HG02623 (cell line): ENCODE results near the gene USP16.
"Not testable (repeated sequence)": the region's sequence is repeated elsewhere in the genome, so short reads cannot be mapped to it uniquely, and the experiment has no call there.

ENCODE experiments used
- ATAC-seq: cut with Tn5 transposase; IDR thresholded peaks from one replicate; pipeline ENCODE4 v1.9.1; 2021; ENCODE audit warnings: moderate library complexity; ENCODE audit not compliant: unreplicated experiment

USP16 gene

DNA sequence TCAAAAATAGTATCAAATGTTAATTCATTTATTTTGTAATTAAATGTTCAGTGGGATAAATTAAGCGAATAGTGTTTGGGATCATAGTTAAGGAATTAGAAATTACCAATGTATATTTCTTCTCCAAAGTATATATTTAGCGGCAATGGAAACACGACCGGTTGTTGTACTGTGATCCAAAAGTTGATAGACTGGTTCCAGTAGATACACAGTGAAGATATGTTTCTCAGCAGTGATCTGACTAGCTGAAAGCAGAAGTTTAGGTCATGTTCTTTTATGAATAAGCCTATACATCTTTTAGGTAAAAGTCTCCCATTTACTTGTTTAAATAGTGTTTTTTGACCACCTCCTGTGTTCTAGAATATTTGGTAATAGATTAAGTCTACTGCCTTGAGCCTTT is 8.8 kb downstream of the USP16 start:
- no peak for ATAC-seq

DNA sequence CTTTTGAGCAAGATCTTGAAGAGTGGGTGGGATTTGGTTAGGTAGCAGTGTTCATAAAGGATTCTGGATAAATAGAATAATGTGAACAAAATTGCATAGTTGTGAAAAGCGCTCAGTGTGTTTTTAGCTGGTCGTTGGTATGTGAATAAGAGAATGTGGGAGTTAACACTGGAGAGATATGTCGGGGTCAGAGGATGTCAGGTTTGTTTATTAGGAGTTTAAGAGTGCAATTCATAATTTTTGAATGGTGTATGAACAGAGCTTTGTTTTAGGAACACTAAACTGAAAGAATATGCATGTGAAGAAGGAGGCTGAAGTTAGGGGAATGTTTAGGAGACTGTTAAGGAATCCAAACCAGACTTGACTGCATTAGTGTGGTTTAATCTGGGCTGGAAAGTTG is 9.4 kb downstream of the USP16 start:
- no peak for ATAC-seq

DNA sequence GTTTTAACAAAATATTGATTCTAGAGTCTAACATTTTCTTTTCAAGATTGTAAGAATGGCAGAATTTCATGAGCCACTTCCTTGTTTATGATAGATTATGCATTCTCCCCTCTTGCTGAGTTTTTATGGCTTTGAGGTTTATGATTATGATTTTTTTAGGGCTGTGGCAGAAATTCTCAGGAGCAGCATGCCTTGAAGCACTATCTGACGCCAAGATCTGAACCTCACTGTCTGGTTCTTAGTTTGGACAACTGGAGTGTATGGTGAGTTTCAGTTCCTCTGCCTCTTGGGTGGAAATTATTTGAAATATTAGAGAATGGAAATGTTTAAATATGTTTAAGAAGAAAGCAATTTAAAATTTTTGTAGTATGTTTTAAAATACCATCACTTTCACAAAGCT is 10.2 kb downstream of the USP16 start:
- ATAC-seq = no peak

DNA sequence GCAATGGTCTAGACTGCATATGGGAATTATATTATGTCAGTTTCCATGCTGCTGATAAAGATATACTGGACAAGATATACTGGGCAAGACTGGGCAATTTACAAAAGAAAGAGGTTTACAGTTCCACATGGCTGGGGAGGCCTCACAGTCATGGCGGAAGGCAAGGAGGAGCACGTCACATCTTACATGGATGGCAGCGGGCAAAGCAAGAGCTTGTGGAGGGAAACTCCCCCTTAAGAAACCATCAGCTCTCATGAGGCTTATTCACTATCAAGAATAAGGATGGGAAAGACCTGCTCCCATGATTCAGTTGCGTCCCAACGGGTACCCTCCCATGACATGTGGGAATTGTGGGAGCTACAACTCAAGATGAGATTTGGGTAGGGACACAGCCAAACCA is 27.8 kb downstream of the USP16 start:
- no peak for ATAC-seq

- no peak for ATAC-seq
Observed at GRCh38 chr21:29053011-29053553, 28.6 kb downstream of the USP16 start.

DNA sequence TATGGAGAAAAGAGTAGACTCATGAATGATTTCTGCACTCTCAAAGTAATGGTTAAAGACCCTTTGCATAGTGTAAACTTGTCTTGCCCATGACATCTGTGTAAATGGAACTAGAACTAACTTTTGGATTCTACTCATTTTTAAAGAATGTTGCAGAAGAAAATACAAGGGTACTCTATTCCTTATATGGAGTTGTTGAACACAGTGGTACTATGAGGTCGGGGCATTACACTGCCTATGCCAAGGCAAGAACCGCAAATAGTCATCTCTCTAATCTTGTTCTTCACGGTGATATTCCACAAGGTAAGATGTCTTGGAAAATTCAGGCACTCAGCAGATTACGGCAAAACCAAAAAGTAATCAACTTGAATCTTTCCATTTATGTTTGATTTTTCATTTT is 29.2 kb downstream of the USP16 start:
- no peak for ATAC-seq

GRCh38 chr21:29055080-29055479 is 30.6 kb downstream of the USP16 start:
- ATAC-seq = no peak

DNA sequence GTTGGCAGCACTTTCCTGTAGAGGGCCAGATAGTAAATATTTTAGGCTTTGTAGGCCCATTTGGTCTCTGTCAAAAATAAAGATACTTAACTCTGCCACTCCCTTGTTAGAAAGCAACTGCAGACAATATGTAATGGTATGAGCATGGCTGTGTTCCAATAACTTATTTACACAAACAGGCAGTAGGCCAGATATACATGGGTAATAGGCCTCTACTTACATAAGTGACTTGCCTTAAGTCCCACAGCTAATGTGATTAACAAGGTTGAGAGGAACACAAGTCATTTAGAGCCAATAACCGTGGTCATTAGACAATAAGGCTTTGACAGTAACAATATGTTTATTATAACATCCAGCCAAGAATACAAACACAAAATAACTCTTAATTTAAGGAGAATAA is 31.5 kb downstream of the USP16 start:
- no peak for ATAC-seq

GRCh38 chr21:29056538-29057050 is 32.1 kb downstream of the USP16 start:
- ATAC-seq = no peak

DNA sequence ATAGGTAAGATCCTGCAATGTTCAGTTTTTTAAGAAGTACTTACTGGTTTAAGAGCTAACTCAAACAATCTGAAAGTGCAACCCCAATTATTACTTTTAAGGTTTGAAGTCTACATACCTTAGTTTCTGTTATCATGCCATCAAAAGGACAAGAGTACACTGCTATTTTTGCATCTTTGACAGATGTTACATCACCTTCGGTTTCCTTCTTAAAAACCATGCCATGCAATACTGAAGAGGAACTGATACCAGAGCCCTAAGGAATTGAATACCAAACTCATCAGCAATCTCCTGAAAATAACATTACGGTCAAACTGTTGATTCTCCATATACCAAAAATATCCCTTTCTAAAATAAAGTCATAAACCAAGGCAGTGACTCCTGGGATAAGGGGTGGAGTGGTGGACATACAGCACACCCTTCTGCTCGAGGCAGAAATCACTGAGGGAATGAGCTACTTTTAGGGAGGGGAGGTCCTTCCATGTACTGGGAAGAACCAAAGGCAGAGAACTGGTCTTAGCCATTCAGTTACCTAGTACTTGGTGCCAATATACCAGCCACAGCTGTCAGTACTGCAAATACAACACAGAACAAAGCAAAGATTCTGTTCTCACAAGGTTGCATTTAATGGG is 40.5 kb downstream of the USP16 start:
- peak; percentile 99 for ATAC-seq

- no peak for ATAC-seq
Observed at GRCh38 chr21:29072873-29073221, 48.4 kb downstream of the USP16 start.

DNA sequence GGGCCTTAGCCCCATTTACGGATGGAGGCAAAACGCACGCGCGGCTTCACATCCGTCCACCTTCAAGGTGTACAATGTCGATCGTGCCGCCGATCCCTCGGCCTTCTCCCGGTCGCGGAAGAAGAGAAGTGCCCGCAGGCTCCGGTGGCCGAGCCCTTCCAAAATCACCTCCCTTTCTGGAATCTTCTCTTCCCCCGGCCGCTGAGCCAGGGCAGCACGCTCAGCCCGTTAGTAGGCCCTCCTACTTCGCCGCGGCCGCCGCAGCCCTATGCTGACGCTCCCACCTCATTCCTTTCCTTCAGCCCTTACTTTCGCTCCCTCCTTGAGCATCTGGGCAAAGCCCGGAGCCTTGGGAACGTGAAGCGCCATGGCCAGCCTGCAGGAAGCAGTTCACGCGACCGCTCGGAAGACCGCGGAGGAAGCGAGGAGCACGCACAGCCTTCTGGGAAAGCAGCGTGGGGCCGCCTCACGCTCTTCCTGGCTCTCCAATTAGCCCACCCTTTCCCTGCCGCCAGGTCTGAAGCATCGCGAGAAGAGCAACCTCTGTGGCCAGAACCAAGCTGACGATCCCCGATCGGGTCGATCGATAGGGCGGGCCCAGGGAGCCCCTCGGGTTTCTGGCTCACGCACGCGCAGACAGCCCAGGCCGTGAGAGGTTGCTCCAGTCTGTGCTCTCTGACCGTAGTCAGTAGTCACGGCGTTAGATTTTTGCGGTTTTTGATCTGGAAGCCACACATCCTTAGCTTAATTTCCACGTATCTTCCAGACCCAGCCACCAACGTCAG is 48.9 kb downstream of the USP16 start, which contains the start of gene CCT8:
Gene CCT8 (minus strand): TSS at position 427 of the 785 bp plus-strand sequence. CDS start 58 bp downstream, at position 369.
- peak; percentile 90 for ATAC-seq

DNA sequence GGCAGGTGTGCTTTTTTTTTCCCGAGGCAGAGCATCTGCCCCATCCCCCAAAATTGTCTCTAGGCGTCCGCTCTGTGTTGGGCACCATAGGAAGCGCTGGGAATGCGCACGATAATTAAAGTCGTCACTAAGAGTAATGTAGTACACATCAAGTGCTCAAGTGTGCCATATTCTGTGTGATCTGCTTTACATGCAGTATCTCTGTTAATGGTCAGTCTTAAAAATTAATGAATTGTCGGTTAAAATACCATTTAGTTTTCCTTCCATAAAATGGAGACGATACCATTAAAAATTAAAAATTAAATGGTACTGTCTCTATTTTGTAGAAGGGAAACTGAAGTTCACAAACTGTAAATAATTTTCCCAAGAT is 49.5 kb downstream of the USP16 start:
- peak; percentile 8 for ATAC-seq

DNA sequence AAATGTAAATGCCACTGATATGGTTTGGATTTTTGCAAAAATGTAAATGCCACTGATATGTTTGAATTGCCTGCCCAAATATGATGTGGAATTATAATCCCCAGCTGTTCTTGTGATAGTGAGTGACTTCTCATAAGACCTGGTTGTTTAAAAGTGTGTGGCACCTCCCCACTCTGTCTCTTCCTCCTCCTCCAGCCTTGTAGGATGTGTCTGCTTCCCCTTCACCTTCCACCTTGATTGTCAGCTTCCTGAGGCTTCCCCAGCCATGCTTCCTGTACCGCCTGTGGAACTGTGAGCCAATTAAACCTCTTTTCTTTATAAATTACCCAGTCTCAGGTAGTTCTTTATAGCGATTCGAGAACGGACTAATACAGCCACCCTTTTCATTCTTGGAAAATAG is 50.3 kb downstream of the USP16 start:
- ATAC-seq = no peak

GRCh38 chr21:29075706-29076466 is 51.4 kb downstream of the USP16 start:
- no peak for ATAC-seq

DNA sequence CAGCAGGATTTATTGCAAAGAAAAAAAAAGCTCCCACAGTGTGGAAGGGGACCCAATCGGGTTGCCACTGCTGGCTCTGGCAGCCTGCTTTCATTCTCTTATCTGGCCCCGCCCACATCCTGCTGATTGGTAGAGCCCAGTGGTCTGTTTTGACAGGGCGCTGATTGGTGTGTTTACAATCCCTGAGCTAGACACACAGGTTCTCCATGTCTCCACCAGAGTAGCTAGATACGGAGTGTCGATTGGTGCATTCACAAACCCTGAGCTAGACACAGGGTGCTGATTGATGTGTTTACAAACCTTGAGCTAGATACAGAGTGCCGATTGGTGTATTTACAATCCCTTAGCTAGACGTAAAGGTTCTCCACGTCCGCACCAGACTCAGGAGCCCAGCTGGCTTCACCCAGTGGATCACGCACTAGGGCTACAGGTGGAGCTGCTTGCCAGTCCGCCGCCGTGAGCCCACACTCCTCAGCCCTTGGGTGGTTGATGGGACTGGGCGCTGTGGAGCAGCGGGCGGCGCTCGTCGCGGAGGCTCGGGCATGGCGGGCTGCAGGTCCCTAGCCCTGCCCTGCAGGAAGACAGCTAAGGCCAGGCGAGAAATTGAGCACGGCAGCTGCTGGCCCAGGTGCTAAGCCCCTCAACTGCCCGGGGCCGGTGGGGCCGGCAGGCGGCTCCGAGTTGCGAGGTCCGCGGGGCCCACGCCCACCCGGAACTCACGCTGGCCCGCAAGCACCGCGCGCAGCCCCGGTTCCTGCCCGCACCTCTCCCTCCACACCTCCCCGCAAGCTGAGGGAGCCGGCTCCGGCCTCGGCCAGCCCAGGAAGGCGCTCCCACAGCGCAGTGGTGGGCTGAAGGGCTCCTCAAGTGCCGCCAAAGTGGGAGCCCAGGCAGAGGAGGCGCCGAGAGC is 52.5 kb downstream of the USP16 start:
- ATAC-seq = not testable (repeated sequence)

GRCh38 chr21:29077651-29078090 is 53.2 kb downstream of the USP16 start:
- ATAC-seq = no peak

DNA sequence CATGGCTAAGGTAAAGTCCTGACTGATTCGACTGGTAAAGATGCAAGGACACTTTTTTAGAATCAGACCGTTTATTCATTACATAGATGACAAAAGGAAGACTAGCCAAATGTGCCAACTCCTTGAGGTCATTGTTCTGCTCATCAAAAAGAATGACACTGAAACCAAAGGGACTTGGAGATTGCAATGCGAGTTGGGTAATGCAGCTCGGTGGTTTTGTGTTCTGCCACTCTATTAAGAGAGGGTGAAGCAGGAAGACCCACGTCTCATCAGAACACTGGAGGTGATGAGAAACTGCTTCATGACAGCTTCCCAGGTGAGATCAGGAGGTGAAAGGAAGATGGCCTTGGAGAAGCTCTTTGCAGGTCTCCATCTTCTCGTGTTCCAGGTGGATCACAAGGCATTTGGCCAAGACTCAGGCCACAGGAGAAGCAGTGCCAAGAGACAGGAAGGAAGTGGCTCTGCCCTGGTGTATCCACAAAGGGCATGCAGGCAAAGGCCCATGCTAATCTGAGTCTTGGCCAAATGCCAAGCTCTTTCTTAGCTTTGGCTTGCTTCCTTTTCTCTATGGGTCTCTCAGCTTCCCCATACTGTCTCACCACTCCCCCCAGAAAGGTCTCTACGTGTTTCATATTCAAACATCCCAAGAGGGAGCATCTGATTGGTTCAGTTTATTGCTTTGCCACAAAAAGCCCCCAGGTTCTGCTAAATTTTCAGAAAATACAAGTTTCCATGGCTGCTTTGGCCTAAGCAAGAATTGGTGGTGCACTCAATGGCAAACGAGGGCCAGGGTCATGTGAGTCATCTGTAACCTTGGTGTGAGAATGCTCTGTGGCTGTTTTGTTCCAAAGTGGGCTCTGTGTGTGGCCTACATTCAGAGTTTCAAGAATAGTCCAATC is 54.6 kb downstream of the USP16 start:
- ATAC-seq = peak; percentile 43

GRCh38 chr21:29080454-29080941 is 56.0 kb downstream of the USP16 start:
- no peak for ATAC-seq
